Activated CD4-positive, alpha-beta T cell treated with anti-CD3 and anti-CD28 coated beads, Interleukin-2, amount 10 ng/mL, durations not matched to agents 24 days and 14 days (primary cell): ENCODE results near the gene CFP. TPM values are rescaled to one million over a fixed set of nuclear protein-coding genes. Genes with fewer than 3 reads are reported as not detected.
A peak's percentile ranks its signal among the peaks of the same experiment; 100 is the strongest.
"Not testable (repeated sequence)": the region's sequence is repeated elsewhere in the genome, so short reads cannot be mapped to it uniquely, and the experiment has no call there.

Experiments used
- DNase-seq: peaks from one replicate; pipeline ENCODE4 v3.0.0; 2022
- H3K27ac Mint-ChIP-seq: one replicate; pipeline ENCODE4 v1.8.0; 2022; ENCODE audit warnings: mild to moderate bottlenecking, mixed read lengths
- H3K27me3 Mint-ChIP-seq: one replicate; pipeline ENCODE4 v1.8.0; 2022; ENCODE audit warnings: mixed read lengths
- H3K36me3 Mint-ChIP-seq: one replicate; pipeline ENCODE4 v1.8.0; 2022; ENCODE audit warnings: low read depth, mild to moderate bottlenecking, mixed read lengths
- H3K4me1 Mint-ChIP-seq: one replicate; pipeline ENCODE4 v1.8.0; 2021; ENCODE audit warnings: mixed read lengths
- H3K4me3 Mint-ChIP-seq: one replicate; pipeline ENCODE4 v1.8.0; 2022; ENCODE audit warnings: mild to moderate bottlenecking, moderate library complexity, mixed read lengths
- H3K9me3 Mint-ChIP-seq: one replicate; pipeline ENCODE4 v1.8.0; 2021; ENCODE audit warnings: mixed read lengths
- intact Hi-C: fragments of 100-400 bp; cut with micrococcal nuclease; formaldehyde crosslinking; loops from one replicate; pipeline ENCODE4 v1.15.1; 2023
- total RNA-seq: library from RNA; stranded (reverse); gene quantifications from 2 replicates; pipeline ENCODE4 v1.2.3, GENCODE V29; 2022

CFP gene
- total RNA-seq, 1 donor from 2014 or later: 4.0 TPM

- no peaks in the 10 kb centered on the region for H3K36me3 Mint-ChIP-seq
- DNase-seq: no peak
- H3K27me3 Mint-ChIP-seq: no peaks in the 10 kb centered on the region
- no peak overlapping the region for H3K27ac Mint-ChIP-seq
- no peak overlapping the region for H3K4me3 Mint-ChIP-seq
- no peaks in the 10 kb centered on the region for H3K9me3 Mint-ChIP-seq
- intact Hi-C loops: no loop called here
- H3K4me1 Mint-ChIP-seq: peaks cover 4% of the 10 kb centered on the region
Measured at GRCh38 chrX:47610511-47610910, 19.2 kb downstream of the CFP start.

GRCh38 chrX:47608130-47608810 lies 21.5 kb downstream of the CFP start:
- Mint-ChIP-seq H3K4me1 (peaks cover 4% of the 10 kb centered on the region), H3K27ac (no peak overlapping the region), H3K36me3 (no peaks in the 10 kb centered on the region), H3K4me3 (no peak overlapping the region), H3K27me3 (no peaks in the 10 kb centered on the region), H3K9me3 (no peaks in the 10 kb centered on the region)
- intact Hi-C loops: no loop called here
- DNase-seq: no peak

GRCh38 chrX:47607091-47607490 lies 22.6 kb downstream of the CFP start:
- intact Hi-C loops: no loop called here
- Mint-ChIP-seq H3K36me3 (no peaks in the 10 kb centered on the region), H3K9me3 (no peaks in the 10 kb centered on the region), H3K4me3 (no peak overlapping the region), H3K27me3 (no peaks in the 10 kb centered on the region), H3K27ac (no peak overlapping the region), H3K4me1 (peaks cover 4% of the 10 kb centered on the region)
- DNase-seq: no peak

- intact Hi-C loops: no loop called here
- peaks cover 2% of the 10 kb centered on the region for H3K27me3 Mint-ChIP-seq
- H3K9me3 Mint-ChIP-seq: no peaks in the 10 kb centered on the region
- H3K27ac Mint-ChIP-seq: no peak overlapping the region
- H3K4me3 Mint-ChIP-seq: no peak overlapping the region
- H3K36me3 Mint-ChIP-seq: no peaks in the 10 kb centered on the region
- DNase-seq: no peak
- H3K4me1 Mint-ChIP-seq: peaks cover 4% of the 10 kb centered on the region
Measured at GRCh38 chrX:47605024-47605423, 24.7 kb downstream of the CFP start.

- H3K4me3 Mint-ChIP-seq, DNase-seq, H3K27me3 Mint-ChIP-seq, H3K9me3 Mint-ChIP-seq, H3K36me3 Mint-ChIP-seq, intact Hi-C loops, H3K27ac Mint-ChIP-seq, H3K4me1 Mint-ChIP-seq: not testable (repeated sequence)
Measured at GRCh38 chrX:47603125-47603524, 26.6 kb downstream of the CFP start.

- no peak for DNase-seq
- no peak overlapping the region for H3K27ac Mint-ChIP-seq
- intact Hi-C loops: no loop called here
- H3K36me3 Mint-ChIP-seq: peaks cover 6% of the 10 kb centered on the region
- H3K4me1 Mint-ChIP-seq: peaks cover 6% of the 10 kb centered on the region
- no peak overlapping the region for H3K4me3 Mint-ChIP-seq
- peaks cover 9% of the 10 kb centered on the region for H3K9me3 Mint-ChIP-seq
- H3K27me3 Mint-ChIP-seq: peaks cover 7% of the 10 kb centered on the region
Measured at GRCh38 chrX:47597222-47597621, 32.5 kb downstream of the CFP start.

- Mint-ChIP-seq H3K4me1 (peaks cover 6% of the 10 kb centered on the region), H3K9me3 (peaks cover 9% of the 10 kb centered on the region), H3K27ac (peak overlapping the region; percentile 34), H3K36me3 (peaks cover 6% of the 10 kb centered on the region), H3K4me3 (no peak overlapping the region), H3K27me3 (peaks cover 7% of the 10 kb centered on the region)
- intact Hi-C loops: no loop called here
- no peak for DNase-seq
Measured at GRCh38 chrX:47596256-47596655, 33.5 kb downstream of the CFP start.

- H3K9me3 Mint-ChIP-seq: peaks cover 9% of the 10 kb centered on the region
- H3K4me1 Mint-ChIP-seq: peaks cover 6% of the 10 kb centered on the region
- peak overlapping the region; percentile 34 for H3K27ac Mint-ChIP-seq
- intact Hi-C loops: no loop called here
- peaks cover 7% of the 10 kb centered on the region for H3K27me3 Mint-ChIP-seq
- no peak for DNase-seq
- peak overlapping the region; percentile 30 for H3K4me3 Mint-ChIP-seq
- H3K36me3 Mint-ChIP-seq: peaks cover 6% of the 10 kb centered on the region
Measured at GRCh38 chrX:47595716-47596251, 33.9 kb downstream of the CFP start.

- DNase-seq: no peak
- H3K4me3 Mint-ChIP-seq: no peak overlapping the region
- peaks cover 6% of the 10 kb centered on the region for H3K4me1 Mint-ChIP-seq
- H3K27ac Mint-ChIP-seq: no peak overlapping the region
- intact Hi-C loops: no loop called here
- H3K27me3 Mint-ChIP-seq: no peaks in the 10 kb centered on the region
- peaks cover 6% of the 10 kb centered on the region for H3K36me3 Mint-ChIP-seq
- peaks cover 9% of the 10 kb centered on the region for H3K9me3 Mint-ChIP-seq
Measured at GRCh38 chrX:47593522-47593921, 36.2 kb downstream of the CFP start.

- Mint-ChIP-seq H3K9me3 (no peaks in the 10 kb centered on the region), H3K27me3 (no peaks in the 10 kb centered on the region), H3K4me3 (no peak overlapping the region), H3K4me1 (peaks cover 6% of the 10 kb centered on the region), H3K27ac (no peak overlapping the region), H3K36me3 (peaks cover under 1% of the 10 kb centered on the region)
- no peak for DNase-seq
- intact Hi-C loops: no loop called here
Measured at GRCh38 chrX:47590984-47591383, 38.7 kb downstream of the CFP start.

- intact Hi-C loops: no loop called here
- Mint-ChIP-seq H3K9me3 (no peaks in the 10 kb centered on the region), H3K27me3 (no peaks in the 10 kb centered on the region), H3K4me3 (no peak overlapping the region), H3K36me3 (peaks cover 12% of the 10 kb centered on the region), H3K27ac (no peak overlapping the region), H3K4me1 (peaks cover 13% of the 10 kb centered on the region)
- no peak for DNase-seq
Measured at GRCh38 chrX:47587906-47588735, 41.6 kb downstream of the CFP start.

GRCh38 chrX:47587091-47587891 lies 42.4 kb downstream of the CFP start:
- Mint-ChIP-seq H3K36me3 (peaks cover 12% of the 10 kb centered on the region), H3K4me1 (peaks cover 16% of the 10 kb centered on the region), H3K4me3 (no peak overlapping the region), H3K9me3 (no peaks in the 10 kb centered on the region), H3K27me3 (no peaks in the 10 kb centered on the region), H3K27ac (no peak overlapping the region)
- intact Hi-C loops: no loop called here
- DNase-seq: no peak

- no peaks in the 10 kb centered on the region for H3K9me3 Mint-ChIP-seq
- peaks cover 25% of the 10 kb centered on the region for H3K4me1 Mint-ChIP-seq
- no peak overlapping the region for H3K27ac Mint-ChIP-seq
- H3K27me3 Mint-ChIP-seq: no peaks in the 10 kb centered on the region
- DNase-seq: no peak
- intact Hi-C loops: no loop called here
- no peak overlapping the region for H3K4me3 Mint-ChIP-seq
- peaks cover 12% of the 10 kb centered on the region for H3K36me3 Mint-ChIP-seq
Measured at GRCh38 chrX:47586043-47586787, 43.5 kb downstream of the CFP start.
